ENCODE results near the gene RBFOX2. TPM values are rescaled to one million over a fixed set of nuclear protein-coding genes. Genes with fewer than 3 reads are reported as not detected.

RBFOX2 gene
- total and polyA plus RNA-seq, 2 of the 13 experiments (the other 11 are each of a cell fraction or from before 2014, with no cell fraction given) = 37.3 to 40.4 TPM

GRCh38 chr22:36028646-36029405 is at the start of gene RBFOX2 (continued):
- TF ChIP-seq, protein P1, sequence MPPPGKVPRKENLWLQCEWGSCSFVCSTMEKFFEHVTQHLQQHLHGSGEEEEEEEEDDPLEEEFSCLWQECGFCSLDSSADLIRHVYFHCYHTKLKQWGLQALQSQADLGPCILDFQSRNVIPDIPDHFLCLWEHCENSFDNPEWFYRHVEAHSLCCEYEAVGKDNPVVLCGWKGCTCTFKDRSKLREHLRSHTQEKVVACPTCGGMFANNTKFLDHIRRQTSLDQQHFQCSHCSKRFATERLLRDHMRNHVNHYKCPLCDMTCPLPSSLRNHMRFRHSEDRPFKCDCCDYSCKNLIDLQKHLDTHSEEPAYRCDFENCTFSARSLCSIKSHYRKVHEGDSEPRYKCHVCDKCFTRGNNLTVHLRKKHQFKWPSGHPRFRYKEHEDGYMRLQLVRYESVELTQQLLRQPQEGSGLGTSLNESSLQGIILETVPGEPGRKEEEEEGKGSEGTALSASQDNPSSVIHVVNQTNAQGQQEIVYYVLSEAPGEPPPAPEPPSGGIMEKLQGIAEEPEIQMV (CRISPR knock-in tag; IDR thresholded peaks at IDR 0.05; ENCODE audit: low read depth) = no peak
- no peak for TF ChIP-seq TOE1 (CRISPR knock-in tag; IDR thresholded peaks at IDR 0.05)
- TF ChIP-seq ZNF124 (CRISPR knock-in tag; IDR thresholded peaks at IDR 0.05) = no peak
- TF ChIP-seq FOXA1 (IDR thresholded peaks at IDR 0.05) = no peak
- peak; percentile 97 for TF ChIP-seq FOXA1 (CRISPR knock-in tag; IDR thresholded peaks at IDR 0.05)
- TF ChIP-seq PHF8 (CRISPR knock-in tag; IDR thresholded peaks at IDR 0.05) = peak; percentile 70
- TF ChIP-seq ZNF646 (CRISPR knock-in tag; IDR thresholded peaks at IDR 0.05) = no peak
- TF ChIP-seq MAF1 (CRISPR knock-in tag; IDR thresholded peaks at IDR 0.05; ENCODE audit: borderline replicate concordance) = no peak
- TF ChIP-seq ATM (IDR thresholded peaks at IDR 0.05; ENCODE audit: borderline replicate concordance) = no peak
- TF ChIP-seq FOXK2 (IDR thresholded peaks at IDR 0.05) = no peak
- no peak for TF ChIP-seq ZNF781 (CRISPR knock-in tag; IDR thresholded peaks at IDR 0.05; ENCODE audit: borderline replicate concordance, not compliant biosample characterization)
- no peak for TF ChIP-seq SMAD9 (CRISPR knock-in tag; IDR thresholded peaks at IDR 0.05)
- TF ChIP-seq ZNF234 (CRISPR knock-in tag; conservative IDR thresholded peaks at IDR 0.05) = no peak
- TF ChIP-seq ZBTB1 (CRISPR knock-in tag; IDR thresholded peaks at IDR 0.05; ENCODE audit: borderline replicate concordance) = no peak
- no peak for TF ChIP-seq MAFG (CRISPR knock-in tag; IDR thresholded peaks at IDR 0.05)
- no peak for TF ChIP-seq ZNF142 (CRISPR knock-in tag; IDR thresholded peaks at IDR 0.05)
